HG03064 (cell line): ENCODE results near the gene MORN2.

Experiments
- ATAC-seq: cut with Tn5 transposase; IDR thresholded peaks from one replicate; pipeline ENCODE4 v1.9.1; 2021; ENCODE audit warnings: low read depth; ENCODE audit not compliant: unreplicated experiment

MORN2 gene

GRCh38 chr2:38889045-38889444 lies 13.3 kb downstream of the MORN2 start:
- no peak for ATAC-seq

- ATAC-seq: no peak
These were observed 13.8 kb downstream of the MORN2 start, which contains the start of gene ARHGEF33 for GRCh38 chr2:38889575-38889974. Gene ARHGEF33, plus strand, starts transcription at chr2:38889875. Its CDS starts 29,573 bp downstream, at chr2:38919448.

GRCh38 chr2:38892819-38893218 lies 17.0 kb downstream of the MORN2 start:
- no peak for ATAC-seq

- no peak for ATAC-seq
These were observed 22.5 kb downstream of the MORN2 start for GRCh38 chr2:38898256-38898655.

- no peak for ATAC-seq
These were observed 24.9 kb downstream of the MORN2 start for GRCh38 chr2:38900726-38901125.

- ATAC-seq: no peak
These were observed 29.5 kb downstream of the MORN2 start for GRCh38 chr2:38905251-38905650.

- ATAC-seq: no peak
These were observed 31.5 kb downstream of the MORN2 start for GRCh38 chr2:38907242-38907641.

- peak; percentile 92 for ATAC-seq
These were observed 32.2 kb downstream of the MORN2 start for GRCh38 chr2:38907743-38908562.

GRCh38 chr2:38909872-38910271 lies 34.1 kb downstream of the MORN2 start:
- no peak for ATAC-seq

GRCh38 chr2:38911191-38911590 lies 35.4 kb downstream of the MORN2 start:
- ATAC-seq: no peak

- ATAC-seq: no peak
These were observed 36.8 kb downstream of the MORN2 start for GRCh38 chr2:38912619-38913018.

- no peak for ATAC-seq
These were observed 46.6 kb downstream of the MORN2 start for GRCh38 chr2:38922389-38922788.

GRCh38 chr2:38922902-38923301 lies 47.1 kb downstream of the MORN2 start:
- ATAC-seq: no peak

GRCh38 chr2:38925982-38926381 lies 50.2 kb downstream of the MORN2 start:
- ATAC-seq: no peak

- no peak for ATAC-seq
These were observed 54.8 kb downstream of the MORN2 start for GRCh38 chr2:38930600-38930999.
